Activated T-helper 17 cell treated with anti-CD3 and anti-CD28 coated beads, Interleukin-2, amount 50 U/mL, for 72 hours (primary cell): ENCODE results near the gene ARSJ. TPM values are rescaled to one million over a fixed set of nuclear protein-coding genes. Genes with fewer than 3 reads are reported as not detected.
A peak's percentile ranks its signal among the peaks of the same experiment; 100 is the strongest.

Source experiments
- ATAC-seq: fragments of 150-1000 bp; cut with Tn5 transposase; replicated peaks from 2 replicates; pipeline ENCODE4 v1.10.0; 2021; ENCODE audit warnings: mild to moderate bottlenecking, moderate library complexity
- H3K27ac Mint-ChIP-seq: one replicate; pipeline ENCODE4 v1.8.0; 2022; ENCODE audit warnings: mixed read lengths
- H3K27me3 Mint-ChIP-seq: one replicate; pipeline ENCODE4 v1.8.0; 2022; ENCODE audit warnings: mixed read lengths
- H3K36me3 Mint-ChIP-seq: one replicate; pipeline ENCODE4 v1.8.0; 2022; ENCODE audit warnings: low read depth, mild to moderate bottlenecking, mixed read lengths
- H3K4me1 Mint-ChIP-seq: one replicate; pipeline ENCODE4 v1.8.0; 2022; ENCODE audit warnings: mixed read lengths
- H3K4me3 Mint-ChIP-seq: one replicate; pipeline ENCODE4 v1.8.0; 2022; ENCODE audit warnings: mild to moderate bottlenecking, mixed read lengths
- H3K9me3 Mint-ChIP-seq: one replicate; pipeline ENCODE4 v1.8.0; 2022; ENCODE audit warnings: mixed read lengths
- total RNA-seq, 2 donors: library from RNA; stranded (reverse); gene quantifications; one replicate each; pipeline ENCODE4 v1.2.3, GENCODE V29; 2022

Gene ARSJ
- total RNA-seq, 2 donors from 2014 or later, result 0.19 TPM; not detected in 1

DNA sequence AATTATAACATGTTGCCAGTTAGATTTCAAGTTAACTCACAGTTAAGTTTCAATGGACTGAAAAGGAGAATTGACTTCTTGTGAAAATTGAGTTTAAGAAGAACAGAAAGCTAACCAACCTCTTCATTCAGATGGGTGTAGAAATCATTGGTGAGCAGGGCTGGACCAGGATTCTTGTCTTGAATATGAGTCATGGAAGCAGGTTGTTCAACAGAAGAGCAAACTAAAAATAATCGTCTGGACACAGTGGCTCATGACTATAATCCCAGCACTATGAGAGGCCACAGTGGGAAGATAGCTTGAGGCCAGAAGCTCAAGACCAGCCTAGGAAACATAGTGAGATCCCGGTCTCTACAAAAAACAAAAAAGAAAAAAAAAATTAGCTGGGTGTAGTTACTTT is 98.2 kb downstream of the ARSJ start:
- H3K36me3 Mint-ChIP-seq, result no peaks in the 10 kb centered on the region
- ATAC-seq, result no peak
- peaks cover 2% of the 10 kb centered on the region for H3K9me3 Mint-ChIP-seq
- no peaks in the 10 kb centered on the region for H3K4me1 Mint-ChIP-seq
- H3K27me3 Mint-ChIP-seq, result no peaks in the 10 kb centered on the region
- H3K27ac Mint-ChIP-seq, result no peak overlapping the region
- H3K4me3 Mint-ChIP-seq, result no peak overlapping the region

GRCh38 chr4:113880240-113881028 is 99.0 kb downstream of the ARSJ start:
- no peaks in the 10 kb centered on the region for H3K36me3 Mint-ChIP-seq
- H3K4me1 Mint-ChIP-seq, result no peaks in the 10 kb centered on the region
- no peak for ATAC-seq
- no peaks in the 10 kb centered on the region for H3K27me3 Mint-ChIP-seq
- no peak overlapping the region for H3K4me3 Mint-ChIP-seq
- H3K27ac Mint-ChIP-seq, result no peak overlapping the region
- H3K9me3 Mint-ChIP-seq, result no peaks in the 10 kb centered on the region

GRCh38 chr4:113878668-113879067 is 100.8 kb downstream of the ARSJ start:
- Mint-ChIP-seq H3K36me3 (no peaks in the 10 kb centered on the region), H3K4me3 (no peak overlapping the region), H3K4me1 (no peaks in the 10 kb centered on the region), H3K27me3 (no peaks in the 10 kb centered on the region), H3K27ac (no peak overlapping the region), H3K9me3 (no peaks in the 10 kb centered on the region)
- no peak for ATAC-seq

- no peaks in the 10 kb centered on the region for H3K36me3 Mint-ChIP-seq
- H3K27me3 Mint-ChIP-seq, result no peaks in the 10 kb centered on the region
- peaks cover 6% of the 10 kb centered on the region for H3K4me1 Mint-ChIP-seq
- H3K27ac Mint-ChIP-seq, result no peak overlapping the region
- peaks cover 4% of the 10 kb centered on the region for H3K9me3 Mint-ChIP-seq
- no peak overlapping the region for H3K4me3 Mint-ChIP-seq
- ATAC-seq, result no peak
Observed at GRCh38 chr4:113874480-113874879, 105.0 kb downstream of the ARSJ start.

GRCh38 chr4:113873508-113873907 is 105.9 kb downstream of the ARSJ start:
- H3K27ac Mint-ChIP-seq, result no peak overlapping the region
- no peaks in the 10 kb centered on the region for H3K27me3 Mint-ChIP-seq
- peaks cover 4% of the 10 kb centered on the region for H3K9me3 Mint-ChIP-seq
- peaks cover 6% of the 10 kb centered on the region for H3K4me1 Mint-ChIP-seq
- no peaks in the 10 kb centered on the region for H3K36me3 Mint-ChIP-seq
- ATAC-seq, result no peak
- no peak overlapping the region for H3K4me3 Mint-ChIP-seq

- ATAC-seq, result no peak
- H3K27me3 Mint-ChIP-seq, result no peaks in the 10 kb centered on the region
- peaks cover 6% of the 10 kb centered on the region for H3K4me1 Mint-ChIP-seq
- peaks cover 4% of the 10 kb centered on the region for H3K9me3 Mint-ChIP-seq
- H3K36me3 Mint-ChIP-seq, result no peaks in the 10 kb centered on the region
- no peak overlapping the region for H3K27ac Mint-ChIP-seq
- H3K4me3 Mint-ChIP-seq, result no peak overlapping the region
Observed at GRCh38 chr4:113872426-113873260, 106.8 kb downstream of the ARSJ start.

DNA sequence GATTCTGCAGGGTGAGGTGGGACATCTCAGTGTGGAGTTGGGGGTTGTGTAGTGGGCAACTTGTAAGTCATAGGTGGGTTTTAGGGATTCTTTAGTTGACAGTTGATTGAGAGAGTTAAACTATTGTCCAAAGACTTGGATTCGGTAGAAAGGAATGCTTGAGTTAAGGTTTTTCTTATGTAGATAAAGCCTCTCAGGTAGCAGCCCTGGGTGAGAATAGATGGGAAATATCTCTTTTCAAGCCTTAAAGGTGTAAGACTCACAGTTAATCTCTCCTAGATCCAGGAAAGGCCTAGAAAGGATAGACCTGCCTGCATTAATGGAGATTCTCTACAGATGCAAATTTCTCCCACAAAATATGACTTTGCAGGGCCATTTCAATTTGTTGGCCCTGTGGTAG is 108.4 kb downstream of the ARSJ start:
- H3K27me3 Mint-ChIP-seq, result no peaks in the 10 kb centered on the region
- H3K9me3 Mint-ChIP-seq, result peaks cover 4% of the 10 kb centered on the region
- H3K27ac Mint-ChIP-seq, result peak overlapping the region; percentile 87
- ATAC-seq, result no peak
- H3K4me1 Mint-ChIP-seq, result peaks cover 6% of the 10 kb centered on the region
- no peaks in the 10 kb centered on the region for H3K36me3 Mint-ChIP-seq
- H3K4me3 Mint-ChIP-seq, result no peak overlapping the region

DNA sequence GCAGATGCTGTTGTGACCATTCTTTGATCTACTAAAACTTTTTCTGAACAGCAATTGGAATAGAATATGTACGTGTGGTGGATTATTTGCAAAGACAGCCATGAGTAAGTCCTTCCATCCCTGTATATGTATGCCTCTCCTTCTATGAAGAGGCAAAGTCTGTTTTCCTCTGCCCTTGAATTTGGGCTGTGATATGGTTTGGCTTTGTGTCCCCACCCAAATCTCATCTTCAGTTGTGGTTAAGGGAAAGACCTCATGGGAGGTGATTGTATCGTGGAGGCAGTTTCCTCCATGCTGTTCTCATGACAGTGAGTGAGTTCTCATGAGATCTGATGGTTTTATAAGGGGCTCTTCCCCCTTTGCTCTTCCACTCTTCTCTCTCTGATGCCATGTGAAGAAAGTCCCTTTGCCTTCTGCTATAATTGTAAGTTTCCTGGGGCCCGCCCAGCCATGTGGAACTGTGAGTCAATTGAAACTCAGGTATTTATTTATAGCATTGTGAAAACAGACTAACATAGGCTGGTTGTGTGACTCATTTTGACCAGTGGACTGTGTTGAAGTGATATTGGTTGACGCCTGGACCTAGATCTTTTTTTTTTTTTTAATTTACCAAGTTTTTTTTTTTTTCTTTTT is 109.6 kb downstream of the ARSJ start:
- Mint-ChIP-seq H3K4me1 (peaks cover 6% of the 10 kb centered on the region), H3K27ac (peak overlapping the region; percentile 87), H3K4me3 (peak overlapping the region; percentile 54), H3K27me3 (no peaks in the 10 kb centered on the region), H3K36me3 (no peaks in the 10 kb centered on the region), H3K9me3 (peaks cover 4% of the 10 kb centered on the region)
- peak; percentile 98 for ATAC-seq

- H3K27me3 Mint-ChIP-seq, result no peaks in the 10 kb centered on the region
- H3K9me3 Mint-ChIP-seq, result peaks cover 4% of the 10 kb centered on the region
- no peak for ATAC-seq
- H3K27ac Mint-ChIP-seq, result no peak overlapping the region
- no peaks in the 10 kb centered on the region for H3K36me3 Mint-ChIP-seq
- H3K4me1 Mint-ChIP-seq, result peaks cover 6% of the 10 kb centered on the region
- no peak overlapping the region for H3K4me3 Mint-ChIP-seq
Observed at GRCh38 chr4:113866611-113867010, 112.8 kb downstream of the ARSJ start.

GRCh38 chr4:113858924-113859323 is 120.5 kb downstream of the ARSJ start:
- Mint-ChIP-seq H3K27ac (no peak overlapping the region), H3K36me3 (no peaks in the 10 kb centered on the region), H3K9me3 (no peaks in the 10 kb centered on the region), H3K4me3 (no peak overlapping the region), H3K4me1 (no peaks in the 10 kb centered on the region), H3K27me3 (no peaks in the 10 kb centered on the region)
- ATAC-seq, result no peak

GRCh38 chr4:113851816-113852215 is 127.6 kb downstream of the ARSJ start:
- Mint-ChIP-seq H3K36me3 (no peaks in the 10 kb centered on the region), H3K27ac (no peak overlapping the region), H3K27me3 (peaks cover 3% of the 10 kb centered on the region), H3K4me1 (no peaks in the 10 kb centered on the region), H3K9me3 (no peaks in the 10 kb centered on the region), H3K4me3 (no peak overlapping the region)
- ATAC-seq, result no peak

Other genes starting within 250 kb of the ARSJ start
- 10 to 100 TPM; 41.5 to 42.4 TPM for gene CAMK2D, start 217.9 kb downstream of the ARSJ start, total RNA-seq